Activated CD4-positive, alpha-beta memory T cell treated with anti-CD3 and anti-CD28 coated beads, Interleukin-2, amount 10 ng/mL, durations not matched to agents 7 days and 5 days (primary cell): ENCODE data around the gene HMX1. TPM values are rescaled to one million over a fixed set of nuclear protein-coding genes. Genes with fewer than 3 reads are reported as not detected.
A peak's percentile ranks its signal among the peaks of the same experiment; 100 is the strongest.

Experiments used
- CTCF ChIA-PET: fragments of 350-600 bp; sonication (Branson Sonifier 250); formaldehyde crosslinking; loops from one replicate; lab custom pipeline; 2021; ENCODE audit warnings: antibody characterized with exemption, inconsistent platforms; lab: Charles Lee
- POLR2A ChIA-PET: fragments of 350-600 bp; sonication (Branson Sonifier 250); formaldehyde crosslinking; loops from one replicate; lab custom pipeline; 2021; ENCODE audit warnings: antibody characterized with exemption; lab: Charles Lee
- DNase-seq: peaks from one replicate; pipeline ENCODE4 v3.0.0-alpha.2; 2020
- H3K27ac Mint-ChIP-seq: one replicate; pipeline ENCODE4 v1.8.0; 2021; ENCODE audit warnings: mild to moderate bottlenecking, mixed read lengths
- H3K27me3 Mint-ChIP-seq: one replicate; pipeline ENCODE4 v1.8.0; 2021; ENCODE audit warnings: mixed read lengths
- H3K36me3 Mint-ChIP-seq: one replicate; pipeline ENCODE4 v1.8.0; 2021; ENCODE audit warnings: low read depth, mixed read lengths
- H3K4me1 Mint-ChIP-seq: one replicate; pipeline ENCODE4 v1.8.0; 2021; ENCODE audit warnings: mixed read lengths
- H3K4me3 Mint-ChIP-seq: one replicate; pipeline ENCODE4 v1.8.0; 2021; ENCODE audit warnings: mild to moderate bottlenecking, mixed read lengths
- H3K9me3 Mint-ChIP-seq: one replicate; pipeline ENCODE4 v1.8.0; 2021; ENCODE audit warnings: mixed read lengths
- total RNA-seq, 2 experiments: library from RNA; stranded (reverse); gene quantifications; one replicate each; pipeline ENCODE4 v1.2.3, GENCODE V29; 2021

HMX1 gene
- total RNA-seq, 2 experiments from 2014 or later: not detected

GRCh38 chr4:8828869-8829268, 42.8 kb downstream of the HMX1 start:
- Mint-ChIP-seq H3K4me3 (no peak overlapping the region), H3K27me3 (peaks cover 2% of the 10 kb centered on the region), H3K4me1 (no peaks in the 10 kb centered on the region), H3K36me3 (no peaks in the 10 kb centered on the region), H3K27ac (no peak overlapping the region), H3K9me3 (no peaks in the 10 kb centered on the region)
- no peak for DNase-seq
- POLR2A ChIA-PET: no interaction called here
- CTCF ChIA-PET: no interaction called here

DNA sequence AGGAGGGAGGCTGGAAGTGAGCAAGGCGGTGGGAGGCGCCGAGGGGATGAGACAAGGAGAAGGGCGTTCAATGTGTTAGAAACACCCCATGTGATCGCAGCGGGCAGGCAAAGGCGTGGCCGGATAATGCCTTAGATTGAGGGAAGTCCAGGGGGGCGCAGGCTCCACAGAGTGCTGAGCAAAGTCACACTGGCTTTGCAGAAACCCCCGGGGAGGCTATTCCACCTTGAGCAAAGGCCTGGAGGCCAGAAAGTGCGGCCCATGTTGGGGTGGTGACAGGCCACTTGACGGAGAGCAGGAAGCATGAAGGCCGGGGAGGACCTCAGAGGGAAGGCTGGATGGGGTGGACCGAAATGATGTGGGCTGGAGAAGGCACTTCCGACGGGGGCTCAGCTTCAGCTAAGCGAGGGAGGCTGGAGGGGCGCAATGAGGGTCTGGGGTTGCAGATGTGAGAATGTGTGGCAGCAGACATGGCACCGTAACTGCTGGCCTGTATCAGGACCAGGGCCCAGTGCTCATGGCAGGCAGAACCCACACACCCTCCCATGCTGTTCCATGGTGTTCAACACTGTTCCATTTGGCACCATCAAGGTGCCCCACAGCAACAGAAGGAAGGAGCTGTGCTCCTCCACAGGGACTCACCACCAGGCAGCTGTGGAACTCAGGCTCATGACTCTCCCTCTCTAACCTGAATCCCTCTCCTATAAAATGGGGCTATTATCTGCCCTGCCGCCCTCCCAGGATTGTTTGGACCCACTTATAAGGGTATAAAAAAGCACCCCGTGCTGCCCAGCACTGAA, 50.3 kb downstream of the HMX1 start:
- ChIA-PET CTCF (no interaction called here), POLR2A (no interaction called here)
- no peaks in the 10 kb centered on the region for H3K4me1 Mint-ChIP-seq
- H3K36me3 Mint-ChIP-seq: no peaks in the 10 kb centered on the region
- no peak overlapping the region for H3K27ac Mint-ChIP-seq
- peaks cover 3% of the 10 kb centered on the region for H3K27me3 Mint-ChIP-seq
- H3K4me3 Mint-ChIP-seq: no peak overlapping the region
- peak; percentile 1 for DNase-seq
- H3K9me3 Mint-ChIP-seq: no peaks in the 10 kb centered on the region

- DNase-seq: peak; percentile 9
- Mint-ChIP-seq H3K36me3 (no peaks in the 10 kb centered on the region), H3K4me1 (no peaks in the 10 kb centered on the region), H3K4me3 (no peak overlapping the region), H3K27me3 (peaks cover 2% of the 10 kb centered on the region), H3K9me3 (no peaks in the 10 kb centered on the region), H3K27ac (no peak overlapping the region)
- ChIA-PET CTCF (no interaction called here), POLR2A (no interaction called here)
Measured at GRCh38 chr4:8820178-8821102, 51.2 kb downstream of the HMX1 start.

DNA sequence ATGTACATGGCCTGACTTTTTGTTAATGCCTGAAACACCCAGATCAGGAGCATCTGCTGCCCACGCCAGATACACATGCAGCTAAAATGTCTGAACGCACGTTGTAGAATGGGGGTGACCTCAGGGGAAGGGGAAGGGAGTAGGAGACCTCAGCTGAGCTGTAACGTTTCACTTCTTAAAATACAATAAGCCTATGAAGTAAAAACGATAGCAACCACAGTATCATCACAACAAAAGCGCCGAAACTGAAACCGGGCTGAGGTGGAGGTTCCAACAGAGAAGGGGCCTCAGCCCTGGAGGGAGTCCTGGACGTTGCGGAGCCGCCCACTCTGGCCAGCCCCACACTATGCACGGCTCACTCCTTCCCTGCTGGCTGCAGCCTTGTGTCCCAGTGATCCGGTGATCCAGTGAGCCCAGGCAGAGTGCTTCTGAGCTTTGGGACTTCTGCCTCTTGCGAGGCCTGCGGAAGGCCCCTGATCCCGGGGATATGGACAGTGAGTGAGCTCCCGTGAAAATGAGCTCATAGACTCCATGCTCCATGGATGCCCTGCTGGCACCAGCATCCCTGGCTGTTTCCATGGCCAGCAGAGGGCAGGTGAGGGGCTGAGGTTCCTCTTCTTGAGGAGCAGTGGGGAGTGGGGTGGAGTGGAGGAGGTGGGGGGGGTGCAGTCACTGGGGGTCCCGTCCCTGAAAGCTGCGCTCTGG, 52.0 kb downstream of the HMX1 start:
- Mint-ChIP-seq H3K9me3 (no peaks in the 10 kb centered on the region), H3K4me1 (no peaks in the 10 kb centered on the region), H3K27me3 (peaks cover 2% of the 10 kb centered on the region), H3K27ac (no peak overlapping the region), H3K4me3 (no peak overlapping the region), H3K36me3 (no peaks in the 10 kb centered on the region)
- peak; percentile 2 for DNase-seq
- ChIA-PET POLR2A (no interaction called here), CTCF (no interaction called here)

- H3K36me3 Mint-ChIP-seq: no peaks in the 10 kb centered on the region
- no peak overlapping the region for H3K27ac Mint-ChIP-seq
- peaks cover 2% of the 10 kb centered on the region for H3K27me3 Mint-ChIP-seq
- ChIA-PET POLR2A (no interaction called here), CTCF (no interaction called here)
- no peaks in the 10 kb centered on the region for H3K4me1 Mint-ChIP-seq
- no peak overlapping the region for H3K4me3 Mint-ChIP-seq
- H3K9me3 Mint-ChIP-seq: no peaks in the 10 kb centered on the region
- no peak for DNase-seq
Measured at GRCh38 chr4:8819019-8819418, 52.6 kb downstream of the HMX1 start.

GRCh38 chr4:8818063-8818881, 53.4 kb downstream of the HMX1 start:
- Mint-ChIP-seq H3K9me3 (no peaks in the 10 kb centered on the region), H3K4me3 (no peak overlapping the region), H3K27ac (no peak overlapping the region), H3K36me3 (no peaks in the 10 kb centered on the region), H3K4me1 (no peaks in the 10 kb centered on the region), H3K27me3 (no peaks in the 10 kb centered on the region)
- DNase-seq: peak; percentile 7
- ChIA-PET CTCF (no interaction called here), POLR2A (no interaction called here)

DNA sequence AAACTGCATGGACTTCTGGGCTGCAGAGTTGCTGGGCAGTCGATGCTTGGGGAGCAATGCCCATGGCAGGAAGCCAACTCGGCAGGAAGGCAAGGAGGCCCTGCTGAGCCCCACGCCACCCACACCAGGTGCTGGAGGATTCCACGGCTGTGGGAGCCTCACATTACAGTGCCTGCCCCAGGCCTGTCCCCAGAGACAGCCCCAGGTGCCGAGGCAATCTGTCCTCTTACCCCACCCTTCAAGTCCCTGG, 53.9 kb downstream of the HMX1 start:
- no peaks in the 10 kb centered on the region for H3K9me3 Mint-ChIP-seq
- no peaks in the 10 kb centered on the region for H3K27me3 Mint-ChIP-seq
- H3K4me1 Mint-ChIP-seq: no peaks in the 10 kb centered on the region
- no peak overlapping the region for H3K4me3 Mint-ChIP-seq
- DNase-seq: no peak
- H3K27ac Mint-ChIP-seq: no peak overlapping the region
- H3K36me3 Mint-ChIP-seq: no peaks in the 10 kb centered on the region
- CTCF ChIA-PET: no interaction called here
- POLR2A ChIA-PET: no interaction called here

- Mint-ChIP-seq H3K4me3 (no peak overlapping the region), H3K4me1 (no peaks in the 10 kb centered on the region), H3K36me3 (no peaks in the 10 kb centered on the region), H3K27ac (no peak overlapping the region), H3K9me3 (no peaks in the 10 kb centered on the region), H3K27me3 (no peaks in the 10 kb centered on the region)
- POLR2A ChIA-PET: no interaction called here
- DNase-seq: no peak
- CTCF ChIA-PET: no interaction called here
Measured at GRCh38 chr4:8817096-8817812, 54.4 kb downstream of the HMX1 start.
